Neural cell (in vitro differentiated cells): ENCODE measurements around the gene CNTNAP2. TPM values are rescaled to one million over a fixed set of nuclear protein-coding genes. Genes with fewer than 3 reads are reported as not detected.

Source experiments
- H2AFZ ChIP-seq: fragments of 200-600, 300-800 bp; sonication (generic), shearing (Covaris generic); 2 replicates; pipeline ENCODE4 v1.6.0; 2014; ENCODE audit warnings: low read depth, mild to moderate bottlenecking, antibody characterized with exemption, low read length, moderate library complexity
- H3F3A ChIP-seq: fragments of 200-600 bp; shearing (Covaris generic); 2 replicates; pipeline ENCODE4 v1.6.1; 2016; ENCODE audit warnings: mild to moderate bottlenecking, moderate library complexity, mixed read lengths, antibody characterized with exemption, low read length; ENCODE audit not compliant: insufficient read depth, poor library complexity, severe bottlenecking
- H3K27ac ChIP-seq: fragments of 200-600, 300-800 bp; sonication (generic), shearing (Covaris generic); 2 replicates; pipeline ENCODE4 v1.5.1; 2014; ENCODE audit warnings: mild to moderate bottlenecking, low read length, moderate library complexity
- H3K27me3 ChIP-seq: fragments of 300-800, 200-600 bp; sonication (generic), shearing (Covaris generic); 2 replicates; pipeline ENCODE4 v1.6.0; 2014; ENCODE audit warnings: mild to moderate bottlenecking, low read depth, low read length, moderate library complexity; ENCODE audit not compliant: insufficient read depth
- H3K36me3 ChIP-seq: fragments of 300-800, 200-600 bp; sonication (generic), shearing (Covaris generic); 2 replicates; pipeline ENCODE4 v1.5.1; 2014; ENCODE audit warnings: mild to moderate bottlenecking, antibody characterized with exemption, low read length, moderate library complexity; ENCODE audit not compliant: insufficient read depth
- H3K4me2 ChIP-seq: fragments of 300-800, 200-600 bp; sonication (generic), shearing (Covaris generic); 2 replicates; pipeline ENCODE4 v1.6.0; 2014; ENCODE audit warnings: mild to moderate bottlenecking, low read length
- H3K4me3 ChIP-seq: fragments of 300-800, 200-600 bp; sonication (generic), shearing (Covaris generic); 2 replicates; pipeline ENCODE4 v1.5.1; 2014; ENCODE audit warnings: mild to moderate bottlenecking, low read length, moderate library complexity
- H3K79me2 ChIP-seq: fragments of 200-600 bp; shearing (Covaris generic); replicated peaks from 2 replicates; pipeline ENCODE4 v1.6.0; 2014; ENCODE audit warnings: mild to moderate bottlenecking, low read length, moderate library complexity; ENCODE audit not compliant: insufficient read depth
- H3K9ac ChIP-seq: fragments of 300-800, 200-600 bp; sonication (generic), shearing (Covaris generic); 2 replicates; pipeline ENCODE4 v1.6.1; 2016; ENCODE audit warnings: mild to moderate bottlenecking, low read length, mixed read lengths
- H3K9me2 ChIP-seq: fragments of 200-600 bp; shearing (Covaris generic); 2 replicates; pipeline ENCODE4 v1.6.1; 2016; ENCODE audit warnings: mild to moderate bottlenecking, low read length, mixed read lengths; ENCODE audit not compliant: insufficient read depth
- H3K9me3 ChIP-seq: fragments of 200-600, 300-800 bp; sonication (generic), shearing (Covaris generic); 2 replicates; pipeline ENCODE4 v1.6.1; 2016; ENCODE audit warnings: mild to moderate bottlenecking, mixed run types, low read length, moderate library complexity, mixed read lengths
- H4K20me1 ChIP-seq: fragments of 200-600 bp; shearing (Covaris generic); 2 replicates; pipeline ENCODE4 v1.6.1; 2016; ENCODE audit warnings: mild to moderate bottlenecking, mixed run types; ENCODE audit not compliant: insufficient read depth
- CTCF ChIP-seq: fragments of 450-650 bp; IDR thresholded peaks from 2 replicates; pipeline ENCODE4 v1.5.1; 2014; ENCODE audit warnings: antibody characterized with exemption, mild to moderate bottlenecking, moderate library complexity; ENCODE audit not compliant: poor library complexity, severe bottlenecking
- EP300 ChIP-seq: fragments of 450-650 bp; conservative IDR thresholded peaks from 2 replicates; pipeline ENCODE4 v1.6.1; 2014; ENCODE audit warnings: antibody characterized with exemption, mild to moderate bottlenecking, moderate library complexity; ENCODE audit not compliant: poor library complexity, severe bottlenecking
- EZH2 ChIP-seq: fragments of 200-600, 300-800 bp; shearing (Covaris generic), sonication (generic); IDR thresholded peaks from 2 replicates; pipeline ENCODE4 v1.6.1; 2014; ENCODE audit warnings: antibody characterized with exemption, low read length, borderline replicate concordance, mild to moderate bottlenecking; ENCODE audit not compliant: insufficient read depth, poor library complexity, severe bottlenecking
- MXI1 ChIP-seq: fragments of 450-650 bp; conservative IDR thresholded peaks from 2 replicates; pipeline ENCODE4 v1.6.1; 2014; ENCODE audit warnings: antibody characterized with exemption, mild to moderate bottlenecking; ENCODE audit not compliant: poor library complexity, severe bottlenecking
- POLR2AphosphoS5 ChIP-seq: IDR thresholded peaks from 2 replicates; pipeline ENCODE4 v1.6.1; 2012
- RAD21 ChIP-seq: fragments of 450-650 bp; conservative IDR thresholded peaks from 2 replicates; pipeline ENCODE4 v1.6.1; 2014; ENCODE audit warnings: antibody characterized with exemption, mild to moderate bottlenecking, moderate library complexity
- SMC3 ChIP-seq: fragments of 450-650 bp; conservative IDR thresholded peaks from 2 replicates; pipeline ENCODE4 v1.6.1; 2014; ENCODE audit warnings: antibody characterized with exemption, mild to moderate bottlenecking, moderate library complexity; ENCODE audit not compliant: poor library complexity
- TAF1 ChIP-seq: IDR thresholded peaks from 2 replicates; pipeline ENCODE4 v1.6.1; 2012; ENCODE audit warnings: low read depth
- polyA plus RNA-seq: library from polyadenylated mRNA; depleted of rRNA; stranded (reverse); fragments of >200 nt; gene quantifications from 2 replicates; pipeline ENCODE4 v1.2.3, GENCODE V29; 2014
- TF ChIP-seq, protein P1 (sequence below): IDR thresholded peaks from 2 replicates; pipeline ENCODE4 v1.6.1; 2012; ENCODE audit warnings: borderline replicate concordance

CNTNAP2 gene
- polyA plus RNA-seq, 1 donor from 2014 or later, result 276 TPM

- no peak for TF ChIP-seq RAD21
- TF ChIP-seq TAF1, result no peak
- no peak for TF ChIP-seq CTCF
- TF ChIP-seq POLR2AphosphoS5, result no peak
- no peak for TF ChIP-seq EZH2
- TF ChIP-seq EP300, result no peak
- TF ChIP-seq SMC3, result no peak
- no peak for TF ChIP-seq MXI1
- TF ChIP-seq, protein P1, sequence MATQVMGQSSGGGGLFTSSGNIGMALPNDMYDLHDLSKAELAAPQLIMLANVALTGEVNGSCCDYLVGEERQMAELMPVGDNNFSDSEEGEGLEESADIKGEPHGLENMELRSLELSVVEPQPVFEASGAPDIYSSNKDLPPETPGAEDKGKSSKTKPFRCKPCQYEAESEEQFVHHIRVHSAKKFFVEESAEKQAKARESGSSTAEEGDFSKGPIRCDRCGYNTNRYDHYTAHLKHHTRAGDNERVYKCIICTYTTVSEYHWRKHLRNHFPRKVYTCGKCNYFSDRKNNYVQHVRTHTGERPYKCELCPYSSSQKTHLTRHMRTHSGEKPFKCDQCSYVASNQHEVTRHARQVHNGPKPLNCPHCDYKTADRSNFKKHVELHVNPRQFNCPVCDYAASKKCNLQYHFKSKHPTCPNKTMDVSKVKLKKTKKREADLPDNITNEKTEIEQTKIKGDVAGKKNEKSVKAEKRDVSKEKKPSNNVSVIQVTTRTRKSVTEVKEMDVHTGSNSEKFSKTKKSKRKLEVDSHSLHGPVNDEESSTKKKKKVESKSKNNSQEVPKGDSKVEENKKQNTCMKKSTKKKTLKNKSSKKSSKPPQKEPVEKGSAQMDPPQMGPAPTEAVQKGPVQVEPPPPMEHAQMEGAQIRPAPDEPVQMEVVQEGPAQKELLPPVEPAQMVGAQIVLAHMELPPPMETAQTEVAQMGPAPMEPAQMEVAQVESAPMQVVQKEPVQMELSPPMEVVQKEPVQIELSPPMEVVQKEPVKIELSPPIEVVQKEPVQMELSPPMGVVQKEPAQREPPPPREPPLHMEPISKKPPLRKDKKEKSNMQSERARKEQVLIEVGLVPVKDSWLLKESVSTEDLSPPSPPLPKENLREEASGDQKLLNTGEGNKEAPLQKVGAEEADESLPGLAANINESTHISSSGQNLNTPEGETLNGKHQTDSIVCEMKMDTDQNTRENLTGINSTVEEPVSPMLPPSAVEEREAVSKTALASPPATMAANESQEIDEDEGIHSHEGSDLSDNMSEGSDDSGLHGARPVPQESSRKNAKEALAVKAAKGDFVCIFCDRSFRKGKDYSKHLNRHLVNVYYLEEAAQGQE, result no peak
- no peak overlapping the region for H3K4me3 ChIP-seq
- no peak overlapping the region for H3K27ac ChIP-seq
- no peaks in the 10 kb centered on the region for H3K9me3 ChIP-seq
- H3K9ac ChIP-seq, result no peak overlapping the region
- H3K27me3 ChIP-seq, result no peaks in the 10 kb centered on the region
- H3F3A ChIP-seq, result no peaks in the 10 kb centered on the region
- no peaks in the 10 kb centered on the region for H3K36me3 ChIP-seq
- no peaks in the 10 kb centered on the region for H4K20me1 ChIP-seq
- no peak overlapping the region for H3K4me2 ChIP-seq
- H3K9me2 ChIP-seq, result no peaks in the 10 kb centered on the region
- H2AFZ ChIP-seq, result no peak overlapping the region
- no peaks in the 10 kb centered on the region for H3K79me2 ChIP-seq
Measured at GRCh38 chr7:146781352-146782116, 664.9 kb downstream of the CNTNAP2 start.

DNA sequence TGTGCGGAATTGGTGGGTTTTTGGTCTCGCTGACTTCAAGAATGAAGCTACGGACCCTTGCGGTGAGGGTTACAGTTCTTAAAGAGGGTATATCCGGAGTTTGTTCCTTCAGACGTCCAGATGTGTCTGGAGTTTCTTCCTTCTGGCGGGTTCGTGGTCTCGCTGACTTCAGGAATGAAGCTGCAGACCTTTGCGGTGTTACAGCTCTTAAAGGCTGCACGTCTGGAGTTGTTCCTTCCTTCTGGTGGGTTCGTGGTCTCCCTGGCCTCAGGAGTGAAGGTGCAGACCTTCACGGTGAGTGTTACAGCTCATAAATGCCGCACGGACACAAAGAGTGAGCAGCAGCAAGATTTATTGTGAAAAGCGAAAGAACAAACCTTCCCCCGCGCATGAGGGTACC lies 670.7 kb downstream of the CNTNAP2 start:
- no peak overlapping the region for H2AFZ ChIP-seq
- no peak overlapping the region for H3K4me3 ChIP-seq
- TF ChIP-seq EP300 (no peak), SMC3 (no peak), CTCF (no peak), RAD21 (no peak), EZH2 (no peak), POLR2AphosphoS5 (no peak), MXI1 (no peak), TAF1 (no peak)
- TF ChIP-seq, protein P1, result no peak
- H3K27ac ChIP-seq, result no peak overlapping the region
- no peaks in the 10 kb centered on the region for H3K9me2 ChIP-seq
- H3K79me2 ChIP-seq, result no peaks in the 10 kb centered on the region
- no peak overlapping the region for H3K9ac ChIP-seq
- no peaks in the 10 kb centered on the region for H3K27me3 ChIP-seq
- H3K9me3 ChIP-seq, result no peaks in the 10 kb centered on the region
- no peaks in the 10 kb centered on the region for H3F3A ChIP-seq
- no peak overlapping the region for H3K4me2 ChIP-seq
- H4K20me1 ChIP-seq, result no peaks in the 10 kb centered on the region
- no peaks in the 10 kb centered on the region for H3K36me3 ChIP-seq
